Brain microvascular endothelial cell (primary cell): ENCODE measurements around the gene U2AF1L4.

Experiments
- DNase-seq: peaks from one replicate; pipeline ENCODE4 v3.0.0-alpha.2; 2020
- H3K27ac ChIP-seq: fragments of 250-450 bp; sonication (Bioruptor Pico); 2 replicates; pipeline ENCODE4 v1.5.1; 2020; ENCODE audit warnings: mild to moderate bottlenecking, moderate library complexity
- H3K27me3 ChIP-seq: fragments of 250-450 bp; sonication (Bioruptor Pico); replicated peaks from 2 replicates; pipeline ENCODE4 v1.5.1; 2020; ENCODE audit warnings: mild to moderate bottlenecking
- H3K36me3 ChIP-seq: fragments of 250-450 bp; sonication (Bioruptor Pico); replicated peaks from 2 replicates; pipeline ENCODE4 v1.5.1; 2020; ENCODE audit warnings: mild to moderate bottlenecking
- H3K4me3 ChIP-seq: 2 replicates; pipeline ENCODE4 v1.5.1; 2011; ENCODE audit warnings: low read depth, mild to moderate bottlenecking, control low read depth, low read length, moderate library complexity
- in situ Hi-C: cut with HindIII; loops from 2 replicates; pipeline ENCODE4 v1.10.0; 2017; ENCODE audit warnings: low sequenced_read_pairs, low pct_ligation_motif_present
- TF ChIP-seq, protein P1 (sequence below): IDR thresholded peaks from 2 replicates; pipeline ENCODE4 v1.5.1; 2011; ENCODE audit warnings: low read depth, mild to moderate bottlenecking, moderate library complexity, low read length, control low read depth, inconsistent platforms; ENCODE audit errors: missing control alignments

Gene U2AF1L4

DNA sequence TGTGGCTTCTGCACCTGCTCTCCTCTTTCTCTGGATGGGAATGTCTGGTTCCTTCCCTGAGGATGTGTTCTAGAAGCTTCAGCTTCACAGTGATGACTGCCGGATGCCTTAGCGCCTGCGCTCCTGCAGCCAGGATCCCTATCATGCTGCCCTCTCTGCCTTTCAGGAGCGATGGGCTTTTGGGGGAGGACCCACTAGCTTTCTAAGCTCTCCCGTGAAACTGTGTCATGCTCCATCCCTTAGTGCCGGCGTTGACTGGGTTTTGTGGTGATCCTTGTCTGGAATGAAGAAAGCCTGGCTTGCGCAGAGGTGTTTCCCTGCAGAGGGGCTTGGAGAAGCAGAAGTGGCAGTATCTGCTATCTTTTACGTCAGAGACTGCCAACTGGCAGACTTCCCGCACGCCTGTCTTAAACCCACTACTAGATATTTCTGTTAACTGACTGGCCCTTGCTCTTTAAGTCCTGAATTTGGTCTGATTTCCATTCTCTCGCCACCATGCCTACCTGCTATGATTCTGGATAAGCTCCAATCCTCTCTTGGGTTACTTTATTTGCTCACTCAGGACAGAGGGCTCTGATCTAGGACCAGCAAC is 31.2 kb downstream of the U2AF1L4 start:
- H3K27me3 ChIP-seq = no peaks in the 10 kb centered on the region
- TF ChIP-seq, protein P1, sequence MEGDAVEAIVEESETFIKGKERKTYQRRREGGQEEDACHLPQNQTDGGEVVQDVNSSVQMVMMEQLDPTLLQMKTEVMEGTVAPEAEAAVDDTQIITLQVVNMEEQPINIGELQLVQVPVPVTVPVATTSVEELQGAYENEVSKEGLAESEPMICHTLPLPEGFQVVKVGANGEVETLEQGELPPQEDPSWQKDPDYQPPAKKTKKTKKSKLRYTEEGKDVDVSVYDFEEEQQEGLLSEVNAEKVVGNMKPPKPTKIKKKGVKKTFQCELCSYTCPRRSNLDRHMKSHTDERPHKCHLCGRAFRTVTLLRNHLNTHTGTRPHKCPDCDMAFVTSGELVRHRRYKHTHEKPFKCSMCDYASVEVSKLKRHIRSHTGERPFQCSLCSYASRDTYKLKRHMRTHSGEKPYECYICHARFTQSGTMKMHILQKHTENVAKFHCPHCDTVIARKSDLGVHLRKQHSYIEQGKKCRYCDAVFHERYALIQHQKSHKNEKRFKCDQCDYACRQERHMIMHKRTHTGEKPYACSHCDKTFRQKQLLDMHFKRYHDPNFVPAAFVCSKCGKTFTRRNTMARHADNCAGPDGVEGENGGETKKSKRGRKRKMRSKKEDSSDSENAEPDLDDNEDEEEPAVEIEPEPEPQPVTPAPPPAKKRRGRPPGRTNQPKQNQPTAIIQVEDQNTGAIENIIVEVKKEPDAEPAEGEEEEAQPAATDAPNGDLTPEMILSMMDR = no peak
- no peak overlapping the region for H3K4me3 ChIP-seq
- no peak overlapping the region for H3K27ac ChIP-seq
- in situ Hi-C loops = no loop called here
- H3K36me3 ChIP-seq = no peaks in the 10 kb centered on the region
- no peak for DNase-seq

DNA sequence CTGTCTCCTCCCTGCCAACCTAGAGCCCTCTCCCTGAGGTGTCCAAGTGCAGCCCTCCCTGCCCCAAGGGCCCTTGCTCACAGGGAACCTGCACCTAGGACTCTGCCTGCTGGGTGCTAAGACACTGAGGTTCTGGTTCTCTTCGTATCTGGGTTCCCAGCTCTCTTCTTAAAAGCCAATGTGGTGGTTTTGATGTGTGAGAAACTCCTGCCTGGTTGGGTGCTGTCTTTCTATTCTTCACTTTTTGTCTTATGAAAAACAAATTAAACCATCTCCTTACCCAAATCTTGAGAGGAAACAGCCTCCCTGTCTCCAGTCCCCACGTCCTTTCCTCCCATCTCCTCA is 31.7 kb downstream of the U2AF1L4 start:
- Histone ChIP-seq H3K4me3 (no peak overlapping the region), H3K27ac (no peak overlapping the region), H3K36me3 (no peaks in the 10 kb centered on the region), H3K27me3 (no peaks in the 10 kb centered on the region)
- no peak for DNase-seq
- TF ChIP-seq, protein P1 = no peak
- in situ Hi-C loops = no loop called here

DNA sequence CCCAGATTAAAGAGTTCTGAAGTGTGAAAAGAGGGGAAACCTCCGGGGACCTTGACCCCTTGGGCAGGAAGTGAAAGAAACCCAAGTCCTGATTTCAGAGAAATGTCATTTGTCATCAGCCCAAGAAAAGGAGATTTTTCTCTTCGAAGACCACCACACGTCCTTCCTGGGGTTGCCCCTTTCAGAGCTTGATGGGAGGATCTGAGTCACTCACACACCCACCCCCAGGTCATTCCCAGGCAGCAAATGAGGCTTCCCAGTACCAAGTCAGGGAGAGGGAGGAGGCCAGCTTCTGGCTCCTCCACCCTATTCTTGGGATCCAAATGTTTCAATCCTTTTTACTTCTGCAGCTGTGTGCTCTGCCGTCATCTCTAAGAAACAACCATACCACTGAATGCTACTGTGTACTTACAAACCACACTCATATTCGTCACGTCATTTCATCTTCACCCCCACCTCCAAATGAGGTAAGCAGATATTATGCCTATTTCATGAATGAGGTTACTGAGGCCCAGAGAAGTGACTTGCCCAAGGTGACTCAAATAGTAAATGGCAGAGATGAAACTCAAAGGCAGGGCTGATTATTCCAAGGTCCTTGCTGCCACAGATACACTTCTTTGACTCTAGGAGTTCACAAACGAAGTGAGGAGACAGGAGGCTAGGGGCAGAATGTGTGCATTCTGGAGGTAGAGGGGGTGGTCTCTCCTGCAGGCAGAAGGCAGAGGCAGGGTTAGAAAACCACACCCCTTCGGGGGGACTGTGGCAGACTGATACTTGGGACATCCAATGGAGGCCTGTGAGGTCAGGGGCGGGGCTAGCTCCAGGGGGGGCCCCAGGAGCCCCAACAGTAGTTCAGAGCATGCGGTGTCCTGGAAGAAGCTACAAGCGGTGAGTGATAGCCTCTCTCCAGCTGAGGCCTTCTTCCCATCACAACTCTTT is 32.4 kb downstream of the U2AF1L4 start:
- Histone ChIP-seq H3K27ac (no peak overlapping the region), H3K27me3 (no peaks in the 10 kb centered on the region), H3K4me3 (no peak overlapping the region), H3K36me3 (no peaks in the 10 kb centered on the region)
- DNase-seq = no peak
- in situ Hi-C loops = no loop called here
- TF ChIP-seq, protein P1 = no peak

DNA sequence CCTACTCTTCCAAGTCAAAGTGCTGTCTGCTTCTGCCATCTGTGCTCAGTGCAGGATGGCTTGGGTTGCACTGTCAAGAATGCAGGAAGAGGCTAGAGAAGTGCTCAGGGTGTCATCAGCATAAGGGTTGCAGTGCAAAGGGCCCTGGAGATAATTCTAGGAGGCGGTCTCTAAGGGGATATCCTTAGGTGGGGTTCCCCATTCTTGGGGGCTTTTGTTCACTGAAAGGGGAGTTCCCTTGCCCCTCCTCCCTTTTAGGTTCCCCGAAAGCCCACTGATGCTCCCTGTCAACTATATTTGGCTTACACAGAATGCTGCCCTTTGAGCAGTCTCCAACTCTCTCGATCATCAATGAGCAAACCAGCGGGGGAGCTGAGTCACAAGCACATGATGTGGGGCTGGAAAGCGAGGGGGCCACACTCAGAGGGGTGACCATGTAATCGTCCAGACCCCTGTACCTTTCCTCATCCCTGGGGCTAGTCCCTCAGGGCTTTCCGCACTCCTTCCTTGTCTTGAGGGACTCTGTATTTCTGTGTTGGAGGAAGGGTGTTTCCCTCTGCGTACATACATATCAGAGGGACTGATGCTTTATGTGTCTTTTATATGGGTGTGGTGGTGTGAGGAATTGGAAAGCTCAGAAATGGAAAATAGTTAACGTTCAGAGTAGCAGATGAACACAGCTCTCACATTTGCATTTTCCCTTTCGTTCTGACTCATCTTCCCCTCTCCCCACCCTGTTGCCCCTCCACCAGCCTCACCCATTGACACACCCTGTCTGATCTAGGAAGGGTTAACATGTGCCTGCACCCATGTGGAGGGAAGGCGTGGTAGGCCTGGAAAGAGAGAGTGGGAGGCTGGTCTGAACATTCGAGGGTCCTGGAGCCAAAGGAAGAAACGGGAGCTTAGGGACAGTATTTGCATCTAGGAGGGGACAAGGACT is 34.2 kb downstream of the U2AF1L4 start:
- no peak overlapping the region for H3K4me3 ChIP-seq
- in situ Hi-C loops = no loop called here
- H3K27me3 ChIP-seq = no peaks in the 10 kb centered on the region
- H3K27ac ChIP-seq = no peak overlapping the region
- TF ChIP-seq, protein P1 = no peak
- no peak for DNase-seq
- no peaks in the 10 kb centered on the region for H3K36me3 ChIP-seq

DNA sequence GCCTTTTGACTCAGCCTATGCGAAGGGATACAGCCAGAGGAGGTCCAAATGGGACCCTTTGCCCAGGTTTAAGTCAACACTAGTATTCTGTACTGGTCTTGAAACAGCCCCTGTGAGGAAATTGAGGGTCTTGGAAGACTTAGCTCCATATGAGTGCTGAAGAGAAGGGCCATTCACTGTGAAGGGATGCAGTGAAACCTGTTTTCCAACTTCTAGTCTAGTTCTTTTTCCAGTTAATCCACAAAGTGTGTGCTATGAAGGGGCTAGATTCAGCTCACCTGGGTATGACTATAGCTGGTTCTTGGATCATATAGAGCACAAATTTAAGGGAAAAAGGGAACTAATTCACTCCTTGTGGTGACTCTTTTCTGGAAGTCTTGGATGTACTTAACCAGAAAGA is 36.8 kb downstream of the U2AF1L4 start:
- Histone ChIP-seq H3K4me3 (no peak overlapping the region), H3K27ac (no peak overlapping the region), H3K27me3 (no peaks in the 10 kb centered on the region), H3K36me3 (no peaks in the 10 kb centered on the region)
- no peak for DNase-seq
- TF ChIP-seq, protein P1 = no peak
- in situ Hi-C loops = no loop called here
